Progenitor cell of endocrine pancreas (in vitro differentiated cells): Measurements from ENCODE around the gene LBHD2. TPM values are rescaled to one million over a fixed set of nuclear protein-coding genes. Genes with fewer than 3 reads are reported as not detected.

Experiments used
- DNase-seq: peaks from one replicate; pipeline ENCODE4 v3.0.0; 2021; ENCODE audit warnings: low spot score; ENCODE audit not compliant: unreplicated experiment
- H3K27ac Mint-ChIP-seq: 2 replicates; pipeline ENCODE4 v1.8.0; 2021; ENCODE audit warnings: mild to moderate bottlenecking, moderate library complexity, mixed read lengths
- H3K27me3 Mint-ChIP-seq: 2 replicates; pipeline ENCODE4 v1.8.0; 2021; ENCODE audit warnings: mixed read lengths
- H3K36me3 Mint-ChIP-seq: 2 replicates; pipeline ENCODE4 v1.8.0; 2022; ENCODE audit warnings: mixed read lengths; ENCODE audit not compliant: insufficient read depth
- H3K4me1 Mint-ChIP-seq: 2 replicates; pipeline ENCODE4 v1.8.0; 2021; ENCODE audit warnings: low read depth, mixed read lengths
- H3K4me3 Mint-ChIP-seq: 2 replicates; pipeline ENCODE4 v1.8.0; 2021; ENCODE audit warnings: low read depth, mild to moderate bottlenecking, moderate library complexity, mixed read lengths
- H3K9me3 Mint-ChIP-seq: 2 replicates; pipeline ENCODE4 v1.8.0; 2021; ENCODE audit warnings: low read depth, mixed read lengths
- total RNA-seq: library from RNA; stranded (reverse); gene quantifications from 2 replicates; pipeline ENCODE4 v1.2.1, GENCODE V29; 2021
- TF ChIP-seq, protein P1 (sequence below): fragments of 200-600 bp; sonication (generic); IDR thresholded peaks from one replicate; pipeline ENCODE4 v1.5.0; 2021; ENCODE audit warnings: antibody characterized with exemption, mild to moderate bottlenecking; ENCODE audit not compliant: unreplicated experiment

Gene LBHD2
- total RNA-seq, 1 donor from 2014 or later = not detected

DNA sequence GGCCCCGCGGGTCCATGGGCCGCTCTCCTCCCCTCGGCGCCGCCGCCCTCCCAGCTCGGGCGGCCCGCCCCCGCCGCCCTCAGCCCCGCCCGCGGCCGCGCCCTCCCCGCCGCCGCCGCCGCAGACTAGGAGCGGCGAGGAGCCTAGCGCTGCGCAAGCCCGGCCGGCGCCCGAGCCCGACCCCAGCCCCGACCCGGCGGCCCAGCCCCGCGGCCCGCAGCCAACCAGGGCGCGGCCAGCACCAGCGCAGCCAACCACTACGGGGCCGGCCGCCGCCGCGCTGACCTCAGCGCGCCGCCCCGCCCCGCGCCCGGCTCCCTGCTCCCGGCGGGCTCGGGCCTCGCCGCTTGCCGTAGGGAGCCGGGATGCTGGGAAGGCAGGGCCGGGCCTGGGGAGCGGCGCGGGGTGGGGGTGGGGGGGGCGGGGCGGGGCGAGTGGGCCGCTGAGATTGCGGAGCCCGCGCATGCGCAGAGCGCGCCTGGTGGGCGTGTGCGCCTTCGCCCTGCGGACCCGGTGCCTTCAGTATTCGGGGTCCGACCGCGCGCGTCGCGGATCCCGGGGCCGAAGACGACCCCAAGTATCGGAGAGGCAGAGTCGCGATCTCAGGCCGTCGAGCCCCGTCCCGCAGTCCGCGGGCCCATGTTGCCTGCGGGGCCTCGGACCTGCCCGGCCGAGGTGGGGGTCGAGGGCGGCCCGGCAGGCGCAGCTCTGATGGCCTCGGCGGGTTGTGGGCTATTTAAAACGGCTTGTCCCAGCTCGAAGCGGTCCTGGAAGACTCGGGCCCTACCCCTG is 26.4 kb upstream of the LBHD2 start, which contains the start of gene CDC42BPB:
TSS of gene CDC42BPB (minus strand) at position 178 of the 792 bp plus-strand sequence. CDS start 376 bp downstream, outside the sequence.
- Mint-ChIP-seq H3K9me3 (no peaks in the 10 kb centered on the region), H3K4me1 (peaks cover 28% of the 10 kb centered on the region), H3K27me3 (no peaks in the 10 kb centered on the region), H3K27ac (peak within 1 kb of the TSS; percentile 93), H3K4me3 (peak within 1 kb of the TSS; percentile 84), H3K36me3 (no peaks in the 10 kb centered on the region)
- TF ChIP-seq, protein P1, sequence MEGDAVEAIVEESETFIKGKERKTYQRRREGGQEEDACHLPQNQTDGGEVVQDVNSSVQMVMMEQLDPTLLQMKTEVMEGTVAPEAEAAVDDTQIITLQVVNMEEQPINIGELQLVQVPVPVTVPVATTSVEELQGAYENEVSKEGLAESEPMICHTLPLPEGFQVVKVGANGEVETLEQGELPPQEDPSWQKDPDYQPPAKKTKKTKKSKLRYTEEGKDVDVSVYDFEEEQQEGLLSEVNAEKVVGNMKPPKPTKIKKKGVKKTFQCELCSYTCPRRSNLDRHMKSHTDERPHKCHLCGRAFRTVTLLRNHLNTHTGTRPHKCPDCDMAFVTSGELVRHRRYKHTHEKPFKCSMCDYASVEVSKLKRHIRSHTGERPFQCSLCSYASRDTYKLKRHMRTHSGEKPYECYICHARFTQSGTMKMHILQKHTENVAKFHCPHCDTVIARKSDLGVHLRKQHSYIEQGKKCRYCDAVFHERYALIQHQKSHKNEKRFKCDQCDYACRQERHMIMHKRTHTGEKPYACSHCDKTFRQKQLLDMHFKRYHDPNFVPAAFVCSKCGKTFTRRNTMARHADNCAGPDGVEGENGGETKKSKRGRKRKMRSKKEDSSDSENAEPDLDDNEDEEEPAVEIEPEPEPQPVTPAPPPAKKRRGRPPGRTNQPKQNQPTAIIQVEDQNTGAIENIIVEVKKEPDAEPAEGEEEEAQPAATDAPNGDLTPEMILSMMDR = no peak
- peak; percentile 78 for DNase-seq

DNA sequence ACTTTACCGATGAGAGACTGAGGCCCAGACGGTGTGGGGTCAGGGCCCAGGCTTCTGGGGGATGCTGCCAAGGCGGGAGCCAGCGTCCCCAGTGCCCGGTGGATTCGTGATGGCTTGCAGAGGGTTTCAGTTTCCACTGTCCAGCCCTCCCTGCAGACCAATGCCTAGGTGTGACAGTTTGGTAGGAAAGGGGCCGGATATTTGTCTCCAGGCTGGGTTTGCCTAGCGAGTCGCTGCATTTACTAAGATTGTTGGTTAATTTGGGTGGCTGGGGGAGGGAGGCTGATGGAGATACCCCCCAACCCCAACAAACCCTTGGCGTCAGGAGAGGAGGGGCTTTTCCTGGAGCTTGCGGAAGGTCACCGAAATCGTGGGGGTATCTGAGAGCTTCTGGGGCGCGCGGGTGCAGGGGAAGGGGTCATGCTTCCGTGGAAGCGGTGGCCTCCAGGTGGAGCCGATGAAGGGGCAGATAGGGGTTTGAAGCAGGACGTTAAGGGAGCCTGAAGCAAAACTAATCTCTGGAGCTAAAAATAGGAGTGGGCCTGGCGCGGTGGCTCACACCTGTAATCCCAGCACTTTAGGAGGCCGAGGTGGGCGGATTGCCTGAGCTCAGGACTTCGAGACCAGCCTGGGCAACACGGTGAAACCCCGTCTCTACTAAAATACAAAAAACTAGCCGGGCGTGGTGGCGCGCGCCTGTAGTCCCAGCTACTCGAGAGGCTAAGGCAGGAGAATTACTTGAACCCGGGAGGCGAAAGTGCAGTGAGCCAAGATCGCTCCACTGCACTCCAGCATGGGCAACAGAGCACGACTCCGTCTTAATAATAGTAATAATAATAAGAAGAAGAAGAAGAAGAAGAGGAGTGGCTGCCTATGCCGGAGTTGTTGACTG is 25.6 kb upstream of the LBHD2 start:
- Mint-ChIP-seq H3K9me3 (no peaks in the 10 kb centered on the region), H3K27ac (peak overlapping the region; percentile 70), H3K4me3 (peak overlapping the region; percentile 79), H3K4me1 (peaks cover 28% of the 10 kb centered on the region), H3K36me3 (no peaks in the 10 kb centered on the region), H3K27me3 (no peaks in the 10 kb centered on the region)
- DNase-seq = no peak
- TF ChIP-seq, protein P1 = no peak

DNA sequence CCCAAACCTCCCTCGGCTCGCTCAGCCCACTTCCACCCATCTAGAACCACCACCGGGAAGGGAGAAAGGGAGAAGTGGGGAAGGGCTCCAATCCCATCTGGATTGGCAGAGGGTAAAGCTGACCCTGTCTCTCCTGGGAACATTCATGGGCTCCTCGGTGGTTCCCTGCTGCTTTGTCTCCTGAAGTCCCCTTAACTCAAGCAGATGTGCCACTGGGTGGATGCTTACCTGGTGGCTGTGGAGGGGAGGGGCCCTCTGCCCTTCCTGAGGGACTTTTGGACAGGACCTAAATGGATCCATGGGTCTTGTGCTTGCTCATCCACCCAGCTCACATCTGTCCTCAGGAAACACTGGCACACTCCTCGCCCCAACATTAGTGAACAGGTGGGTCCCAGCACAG is 24.5 kb upstream of the LBHD2 start:
- TF ChIP-seq, protein P1 = no peak
- DNase-seq = no peak
- H3K27ac Mint-ChIP-seq = no peak overlapping the region
- H3K4me3 Mint-ChIP-seq = no peak overlapping the region
- H3K9me3 Mint-ChIP-seq = no peaks in the 10 kb centered on the region
- peaks cover 28% of the 10 kb centered on the region for H3K4me1 Mint-ChIP-seq
- no peaks in the 10 kb centered on the region for H3K27me3 Mint-ChIP-seq
- no peaks in the 10 kb centered on the region for H3K36me3 Mint-ChIP-seq

DNA sequence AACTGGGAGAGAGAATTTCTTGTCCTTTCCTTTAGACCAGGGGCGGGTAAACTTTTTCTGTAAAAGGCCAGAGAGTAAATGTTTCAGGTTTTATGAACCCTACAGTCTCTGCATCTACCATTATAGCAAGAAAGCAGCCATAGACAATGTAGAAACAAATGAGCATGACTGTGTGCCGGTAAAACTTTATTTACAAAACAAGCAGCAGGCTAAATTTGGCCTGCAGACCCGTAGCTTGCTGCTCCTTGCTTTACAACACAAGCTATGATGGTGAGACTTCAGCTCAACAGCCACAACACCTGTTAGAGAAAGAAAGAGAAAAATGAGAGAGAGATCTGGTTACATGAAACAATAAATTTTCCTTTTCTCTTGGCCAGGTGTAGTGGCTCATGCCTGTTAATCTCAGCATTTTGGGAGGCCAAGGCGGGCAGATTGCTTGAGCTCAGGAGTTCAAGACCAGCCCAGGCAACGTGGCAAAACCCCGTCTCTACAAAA is 22.5 kb upstream of the LBHD2 start:
- no peaks in the 10 kb centered on the region for H3K27me3 Mint-ChIP-seq
- H3K9me3 Mint-ChIP-seq = no peaks in the 10 kb centered on the region
- no peak overlapping the region for H3K27ac Mint-ChIP-seq
- H3K36me3 Mint-ChIP-seq = no peaks in the 10 kb centered on the region
- no peak for DNase-seq
- H3K4me3 Mint-ChIP-seq = no peak overlapping the region
- H3K4me1 Mint-ChIP-seq = peaks cover 14% of the 10 kb centered on the region
- TF ChIP-seq, protein P1 = no peak

DNA sequence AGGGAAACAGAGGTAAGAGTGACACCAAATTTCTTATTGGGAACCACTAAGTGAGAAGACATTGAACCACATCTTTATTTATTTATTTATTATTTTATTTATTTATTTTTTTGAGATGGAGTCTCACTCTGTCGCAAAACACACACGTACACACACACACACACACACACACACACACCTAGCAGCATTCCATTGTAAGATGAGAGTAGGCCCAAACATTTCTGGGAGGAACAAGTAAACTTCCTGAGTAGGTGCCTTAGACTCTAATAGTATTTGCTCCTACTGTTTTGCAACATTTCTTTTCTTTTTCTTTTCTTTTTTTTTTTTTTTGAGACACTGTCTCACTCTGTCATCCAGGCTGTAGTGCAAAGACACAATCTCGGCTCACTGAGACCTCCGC is 19.6 kb upstream of the LBHD2 start:
- Mint-ChIP-seq H3K4me1 (peaks cover 5% of the 10 kb centered on the region), H3K27ac (no peak overlapping the region), H3K27me3 (no peaks in the 10 kb centered on the region), H3K9me3 (no peaks in the 10 kb centered on the region), H3K36me3 (no peaks in the 10 kb centered on the region), H3K4me3 (no peak overlapping the region)
- no peak for DNase-seq
- TF ChIP-seq, protein P1 = no peak
